HG02938 (cell line): ENCODE measurements around the gene SLC22A8.
"Not testable (repeated sequence)": the region's sequence is repeated elsewhere in the genome, so short reads cannot be mapped to it uniquely, and the experiment has no call there.

Source experiments
- ATAC-seq: cut with Tn5 transposase; IDR thresholded peaks from one replicate; pipeline ENCODE4 v1.9.1; 2021; ENCODE audit warnings: mild to moderate bottlenecking, moderate library complexity; ENCODE audit not compliant: unreplicated experiment

The SLC22A8 gene

GRCh38 chr11:62994775-62995174, 20.9 kb downstream of the SLC22A8 start:
- no peak for ATAC-seq

GRCh38 chr11:62988276-62988675, 27.4 kb downstream of the SLC22A8 start:
- ATAC-seq, result no peak

GRCh38 chr11:62985041-62985750, 30.4 kb downstream of the SLC22A8 start:
- ATAC-seq, result no peak

- no peak for ATAC-seq
Measured at GRCh38 chr11:62984451-62984991, 31.1 kb downstream of the SLC22A8 start, which contains the start of gene SLC22A6. SLC22A6 (minus strand) TSS chr11:62984967; CDS start chr11:62984690, 277 bp downstream.

- no peak for ATAC-seq
Measured at GRCh38 chr11:62983536-62984199, 32.0 kb downstream of the SLC22A8 start.

- no peak for ATAC-seq
Measured at GRCh38 chr11:62981743-62982142, 33.9 kb downstream of the SLC22A8 start.

- no peak for ATAC-seq
Measured at GRCh38 chr11:62980133-62980760, 35.4 kb downstream of the SLC22A8 start.

- no peak for ATAC-seq
Measured at GRCh38 chr11:62976109-62976508, 39.5 kb downstream of the SLC22A8 start.

GRCh38 chr11:62974848-62975522, 40.7 kb downstream of the SLC22A8 start:
- ATAC-seq, result no peak

GRCh38 chr11:62965574-62965973, 50.1 kb downstream of the SLC22A8 start:
- no peak for ATAC-seq

- no peak for ATAC-seq
Measured at GRCh38 chr11:62962391-62962790, 53.2 kb downstream of the SLC22A8 start.

GRCh38 chr11:62961017-62961570, 54.5 kb downstream of the SLC22A8 start:
- ATAC-seq, result no peak

- ATAC-seq, result no peak
Measured at GRCh38 chr11:62959422-62959980, 56.1 kb downstream of the SLC22A8 start.

GRCh38 chr11:62958547-62959421, 56.9 kb downstream of the SLC22A8 start:
- no peak for ATAC-seq

- no peak for ATAC-seq
Measured at GRCh38 chr11:62957147-62957546, 58.5 kb downstream of the SLC22A8 start.

- no peak for ATAC-seq
Measured at GRCh38 chr11:62954478-62954877, 61.2 kb downstream of the SLC22A8 start.

GRCh38 chr11:62953811-62954210, 61.8 kb downstream of the SLC22A8 start:
- ATAC-seq, result no peak

- ATAC-seq, result no peak
Measured at GRCh38 chr11:62948765-62949320, 66.8 kb downstream of the SLC22A8 start.

- ATAC-seq, result not testable (repeated sequence)
Measured at GRCh38 chr11:62945538-62945937, 70.1 kb downstream of the SLC22A8 start.
